CD4-positive, alpha-beta T cell treated with Interleukin-15 for 1 hour (primary cell): ENCODE measurements around the gene DHX29.

Source experiments
- DNase-seq: peaks from one replicate; pipeline ENCODE4 v3.0.0-alpha.2; 2020

Gene DHX29

DNA sequence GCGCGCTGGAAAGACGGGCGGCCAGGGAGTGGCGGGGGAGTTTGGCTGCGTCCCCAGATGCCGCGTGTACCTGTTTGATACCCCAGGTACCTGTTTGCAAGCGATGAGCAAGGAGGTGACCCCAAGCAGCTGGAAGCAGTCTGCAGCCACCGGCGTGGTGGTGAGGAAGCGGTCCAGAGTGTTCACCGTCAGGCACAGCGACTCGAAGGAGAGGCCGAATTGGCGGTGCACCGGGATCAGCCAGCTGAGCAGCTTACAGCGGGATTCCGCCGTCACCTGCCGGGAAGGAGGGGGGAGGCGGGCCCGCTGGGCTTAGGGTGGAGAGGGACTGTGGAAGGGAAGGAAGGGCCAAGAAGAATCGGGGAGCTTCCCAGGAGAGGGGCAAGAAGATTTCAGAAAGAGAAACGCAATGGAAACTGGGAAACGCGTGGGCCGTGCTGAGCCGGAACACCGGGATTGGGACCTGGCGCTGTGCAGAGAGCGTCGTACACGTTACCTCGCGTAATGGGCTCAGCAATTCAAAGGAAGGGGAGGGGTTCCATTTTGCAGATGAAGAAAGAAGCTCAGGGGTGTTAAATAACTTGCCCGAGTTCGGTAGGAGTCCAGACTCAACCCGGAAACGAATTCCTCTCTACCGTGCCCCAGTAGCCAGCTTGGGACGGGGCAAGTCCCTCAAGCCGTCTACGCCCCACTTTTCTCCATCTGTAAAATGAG is 75.1 kb downstream of the DHX29 start:
- DNase-seq, result no peak

DNA sequence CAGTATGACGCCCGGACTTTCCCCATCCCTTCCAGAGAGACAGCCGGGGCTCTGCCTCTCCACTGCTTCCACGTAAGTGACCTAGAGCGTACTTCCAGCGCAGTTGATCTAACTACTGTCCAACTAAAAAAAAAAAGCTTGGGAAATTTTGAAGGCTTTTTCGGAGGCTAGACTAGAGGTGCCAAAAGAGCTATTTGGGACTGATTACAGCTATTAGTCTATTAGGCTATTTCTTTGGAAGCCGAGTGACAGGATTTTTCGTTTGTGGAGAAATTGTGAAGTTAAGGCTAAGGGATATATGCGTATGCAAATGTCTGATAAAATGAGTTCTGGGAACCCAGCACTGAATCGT is 75.6 kb downstream of the DHX29 start:
- no peak for DNase-seq

DNA sequence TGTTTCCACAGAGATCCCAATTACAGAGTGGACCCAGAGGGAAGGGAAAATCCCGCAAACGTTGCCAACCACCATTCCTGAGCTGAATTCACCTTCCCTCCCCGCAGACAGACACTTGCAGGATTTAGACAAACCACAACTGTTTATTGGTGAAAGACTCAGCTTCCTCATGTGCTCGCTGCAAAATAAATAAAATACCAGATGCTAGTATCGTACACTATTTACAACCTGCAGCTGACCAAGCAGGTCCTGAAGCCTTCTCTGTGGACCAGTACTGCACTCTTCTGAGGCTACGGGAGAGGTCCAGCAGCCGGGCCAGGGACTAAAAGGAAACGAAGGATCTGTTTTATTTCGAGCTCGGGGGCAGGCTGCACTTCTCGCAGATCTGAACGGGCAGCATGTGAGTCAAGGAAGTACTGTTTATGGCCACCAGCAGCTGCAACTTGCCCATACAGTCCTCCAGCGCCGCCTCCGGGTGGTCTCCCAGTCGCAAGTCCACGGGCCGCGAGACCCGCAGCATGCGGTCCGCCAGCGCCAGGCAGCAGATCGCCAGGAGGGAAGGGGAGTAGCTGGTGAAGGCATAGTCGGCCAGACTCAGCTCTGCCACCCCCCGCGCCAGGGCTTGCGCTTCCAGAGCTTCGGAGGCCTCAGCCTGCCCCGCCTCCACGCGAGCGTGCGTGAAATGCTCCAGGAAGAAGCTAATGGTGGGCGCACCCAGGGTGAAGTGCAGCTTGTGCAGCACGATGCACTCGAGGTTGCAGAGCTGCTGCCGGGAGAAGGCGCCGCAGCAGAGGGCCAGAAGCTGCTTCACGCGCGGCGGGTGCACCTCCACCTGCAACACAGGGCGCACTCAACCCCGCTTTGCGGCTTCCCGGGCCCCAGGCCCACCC is 76.2 kb downstream of the DHX29 start:
- DNase-seq, result no peak

DNA sequence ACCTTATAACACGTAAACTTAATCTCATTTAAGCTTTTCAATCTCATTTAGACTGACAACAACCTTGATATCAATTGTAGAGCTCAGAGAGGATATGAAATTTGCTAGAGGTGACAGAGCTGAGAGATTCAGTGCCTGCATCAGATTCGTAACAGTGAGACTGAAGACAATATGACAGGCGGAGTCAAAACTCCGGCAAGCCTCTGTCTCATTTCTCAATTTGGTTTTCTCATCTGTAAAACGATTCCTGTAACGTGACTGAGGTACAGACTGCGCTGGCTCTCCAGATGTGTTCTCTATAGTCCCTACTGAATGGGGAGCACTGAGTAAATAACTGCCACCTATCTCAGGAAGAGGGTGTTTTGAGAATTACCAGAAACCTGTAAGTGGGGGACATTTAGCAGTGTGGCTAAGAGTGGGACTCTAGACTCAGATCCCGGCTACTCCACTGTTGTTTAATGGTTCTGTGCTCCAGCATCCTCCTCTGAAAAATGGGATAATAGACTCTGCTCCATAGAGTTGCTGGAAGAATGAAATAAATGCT is 77.3 kb downstream of the DHX29 start:
- no peak for DNase-seq

GRCh38 chr5:55227664-55228430 is 79.6 kb downstream of the DHX29 start:
- DNase-seq, result no peak

DNA sequence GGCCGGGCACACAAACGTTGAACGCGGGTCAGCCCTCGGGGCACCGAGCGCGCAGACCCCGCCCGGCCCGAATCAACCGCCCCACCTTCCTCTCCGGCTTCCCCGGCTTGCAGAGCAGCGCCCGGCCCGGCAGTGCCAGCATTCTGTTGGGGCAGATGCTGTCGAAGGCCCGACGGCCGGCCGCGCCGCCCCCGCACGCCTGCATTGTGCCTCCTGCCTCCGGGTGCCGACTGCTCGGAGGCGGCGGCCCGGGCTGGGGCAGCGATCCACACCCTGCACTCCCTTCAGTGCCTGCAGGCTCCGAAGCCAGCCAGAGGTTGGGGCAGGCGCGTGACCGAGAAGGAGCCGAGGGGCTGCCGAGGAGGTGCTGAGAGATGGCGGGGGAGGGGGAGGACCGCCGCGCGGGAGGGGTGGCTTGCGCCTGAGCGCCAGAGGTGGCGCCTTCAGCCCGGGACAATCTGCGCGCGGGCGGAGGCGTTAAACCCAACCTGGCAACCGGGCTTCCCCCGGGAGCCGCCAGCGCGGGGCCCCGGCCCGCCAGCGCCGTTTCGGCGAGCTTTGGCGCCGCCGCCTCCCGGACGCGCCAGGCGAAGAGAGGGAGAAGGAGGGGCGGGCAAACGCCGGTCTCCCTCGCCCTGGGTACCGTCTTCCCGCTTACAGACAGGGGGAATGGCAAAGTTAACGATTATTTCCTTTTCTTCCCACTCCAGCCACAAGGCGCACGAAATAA is 80.4 kb downstream of the DHX29 start, which contains the start of gene MCIDAS:
TSS of gene MCIDAS (minus strand) at position 382 of the 730 bp plus-strand sequence. CDS start at position 205, 177 bp downstream.
- peak; percentile 38 for DNase-seq

DNA sequence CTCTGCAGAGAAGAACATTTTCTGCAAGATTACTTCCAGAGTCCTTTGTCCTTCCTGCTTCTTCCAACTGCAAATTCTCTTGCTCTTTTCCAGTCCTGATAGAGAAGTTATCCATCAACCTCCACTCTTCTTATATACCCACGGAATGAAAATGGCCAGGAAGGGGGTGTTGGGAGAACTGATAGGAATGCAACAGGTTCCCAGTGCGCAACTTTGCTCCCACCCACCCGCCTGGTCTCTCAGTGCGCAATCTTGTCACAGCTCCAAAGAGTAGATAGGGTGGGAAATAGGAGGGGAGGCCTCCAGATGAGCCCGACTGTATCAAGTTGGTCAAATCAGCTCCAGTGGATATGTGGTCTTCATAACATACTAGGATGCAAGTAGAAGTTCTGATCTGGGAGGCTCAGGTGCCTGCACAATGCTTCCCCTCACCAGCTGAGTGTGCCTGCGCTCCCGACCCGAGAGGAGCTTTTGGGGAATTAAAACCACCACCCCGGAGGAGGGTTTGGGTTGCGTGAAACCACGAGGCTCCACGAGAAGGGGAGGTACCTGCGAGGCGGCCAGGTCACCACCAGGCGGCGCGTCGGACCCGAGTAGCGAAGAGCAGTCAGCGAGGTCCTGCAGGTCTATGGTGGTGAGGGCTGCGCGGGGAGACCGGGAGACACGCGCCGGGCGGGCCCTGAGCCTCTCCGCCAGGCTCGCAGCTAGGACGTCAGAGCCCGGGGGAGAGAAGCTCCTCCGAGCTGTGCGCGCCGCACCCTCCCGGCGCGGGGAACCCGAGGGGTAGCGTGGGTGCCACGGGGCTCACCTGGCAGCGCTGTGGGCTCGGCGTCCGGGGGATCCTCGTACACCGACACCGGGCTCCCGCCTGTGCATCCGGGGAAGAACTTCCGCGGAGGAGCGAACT is 81.2 kb downstream of the DHX29 start:
- no peak for DNase-seq

DNA sequence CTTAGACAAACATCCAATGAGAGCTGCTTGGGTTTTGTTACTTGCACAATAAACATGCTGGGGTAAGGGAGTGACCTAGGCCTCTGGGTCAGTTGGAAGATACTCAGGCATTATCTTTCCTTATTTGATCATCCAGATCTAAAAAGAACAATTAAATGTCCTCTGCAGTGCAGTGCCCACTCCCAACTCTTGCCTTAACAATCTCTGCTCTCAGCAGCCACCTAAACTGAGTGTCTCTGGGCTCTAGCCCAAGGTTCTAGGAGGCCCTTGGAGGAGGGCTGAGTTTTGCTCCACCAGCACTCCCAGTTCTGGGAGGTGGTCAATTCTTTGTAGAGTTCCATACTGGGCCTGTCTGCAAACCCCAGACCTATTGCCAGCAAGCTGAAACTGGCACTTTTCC is 82.1 kb downstream of the DHX29 start:
- no peak for DNase-seq

DNA sequence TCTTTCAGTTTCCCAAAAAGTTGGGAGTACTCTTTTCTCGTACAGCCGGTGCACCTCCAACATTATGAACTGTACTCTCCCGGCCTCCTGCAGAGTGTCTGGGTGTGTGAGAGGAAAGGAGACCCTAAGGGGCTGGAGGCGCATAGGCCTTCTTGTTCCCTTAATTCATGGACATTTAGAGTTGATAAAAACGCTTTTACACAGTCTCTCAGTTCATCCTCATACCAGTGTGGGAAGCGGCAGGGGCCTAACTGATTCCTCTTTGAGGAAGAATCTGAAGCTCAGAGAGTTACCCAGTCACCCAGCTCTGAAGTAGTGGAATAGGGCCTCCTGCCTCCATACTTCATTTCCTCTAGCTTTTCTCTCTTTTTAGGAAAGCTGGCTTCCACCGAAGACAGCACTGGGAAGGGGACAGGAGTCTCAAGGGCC is 83.7 kb downstream of the DHX29 start:
- DNase-seq, result no peak

- DNase-seq, result no peak
These were observed 84.3 kb downstream of the DHX29 start for GRCh38 chr5:55222985-55223811.

DNA sequence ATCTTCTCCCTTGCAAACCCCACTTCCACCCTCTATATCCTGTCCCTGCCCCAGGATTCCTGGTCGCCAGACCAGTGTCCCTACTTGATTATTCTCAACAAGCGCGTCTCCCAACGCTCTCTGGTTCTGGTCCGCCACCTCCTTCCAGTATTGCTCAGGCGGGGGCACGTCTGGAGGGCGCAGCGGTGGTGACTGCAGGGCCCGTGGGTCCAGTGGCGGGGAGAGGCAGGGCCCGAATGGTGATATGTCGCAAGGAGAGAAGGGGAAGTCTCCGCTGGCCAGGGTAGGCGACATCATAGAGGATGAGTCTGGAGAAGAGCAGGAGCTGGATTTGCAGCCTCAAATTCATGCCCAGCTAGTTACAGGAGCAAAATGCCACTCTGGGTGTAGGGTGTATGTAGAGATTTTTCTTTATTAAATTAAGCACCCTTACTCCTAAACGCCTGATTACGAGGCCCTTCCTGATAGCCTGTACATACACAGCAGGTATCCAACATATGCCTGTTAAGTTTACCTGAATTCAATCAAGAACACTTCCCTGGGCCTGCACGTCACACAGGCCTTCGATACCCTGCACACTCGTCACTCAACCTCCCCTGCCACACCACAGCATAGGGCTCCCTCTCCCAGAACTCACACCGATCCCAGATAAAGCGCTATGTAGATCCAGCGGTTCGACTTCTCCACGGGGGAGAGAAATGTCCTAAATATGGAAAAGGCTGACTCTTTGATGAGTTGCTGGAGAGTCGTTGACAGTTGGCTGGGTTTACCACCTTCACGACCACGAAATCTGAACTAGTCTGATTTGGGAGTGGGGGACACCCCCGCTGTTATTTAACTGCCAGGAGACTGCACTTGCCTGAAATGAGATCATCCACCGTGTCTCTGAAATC is 85.2 kb downstream of the DHX29 start:
- no peak for DNase-seq

DNA sequence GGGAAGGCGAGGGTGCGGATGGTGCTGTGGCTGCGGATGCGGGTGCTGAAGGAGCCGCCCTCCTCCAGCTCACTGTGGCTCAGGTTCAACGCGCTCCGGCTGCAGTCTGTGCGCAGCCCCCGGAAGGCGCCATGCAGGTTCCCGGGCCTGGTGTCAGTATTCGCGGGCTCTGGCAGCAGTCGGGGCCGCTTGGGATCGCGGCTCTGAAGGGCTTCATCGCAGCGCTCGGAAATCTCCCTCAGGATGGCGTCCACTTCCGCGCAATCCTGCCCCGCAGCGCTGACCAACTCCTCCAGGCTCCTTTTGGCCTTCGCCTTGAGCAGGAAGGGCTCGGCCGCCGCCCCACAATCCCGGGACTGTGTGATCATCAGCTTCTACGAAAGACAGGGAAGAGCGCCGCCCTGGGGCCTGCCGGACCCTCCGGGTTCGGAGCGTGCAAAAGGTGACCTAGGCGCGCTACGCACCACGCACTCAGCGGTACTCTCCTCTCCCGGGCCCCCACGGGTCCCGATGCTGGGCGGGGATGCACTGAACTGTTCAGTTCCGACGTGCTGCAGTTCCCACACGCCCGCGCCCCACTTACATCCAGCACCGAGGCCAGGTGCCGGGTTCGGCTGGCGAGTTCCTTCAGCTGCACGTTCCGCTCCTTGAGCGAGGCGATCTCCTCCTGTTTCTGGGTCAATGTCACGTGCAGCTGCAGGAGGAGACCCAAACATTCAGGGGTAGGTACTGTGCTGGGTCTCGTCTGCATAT is 86.9 kb downstream of the DHX29 start:
- no peak for DNase-seq

- no peak for DNase-seq
These were observed 87.7 kb downstream of the DHX29 start for GRCh38 chr5:55219770-55220169.

GRCh38 chr5:55218967-55219366 is 88.5 kb downstream of the DHX29 start:
- no peak for DNase-seq

DNA sequence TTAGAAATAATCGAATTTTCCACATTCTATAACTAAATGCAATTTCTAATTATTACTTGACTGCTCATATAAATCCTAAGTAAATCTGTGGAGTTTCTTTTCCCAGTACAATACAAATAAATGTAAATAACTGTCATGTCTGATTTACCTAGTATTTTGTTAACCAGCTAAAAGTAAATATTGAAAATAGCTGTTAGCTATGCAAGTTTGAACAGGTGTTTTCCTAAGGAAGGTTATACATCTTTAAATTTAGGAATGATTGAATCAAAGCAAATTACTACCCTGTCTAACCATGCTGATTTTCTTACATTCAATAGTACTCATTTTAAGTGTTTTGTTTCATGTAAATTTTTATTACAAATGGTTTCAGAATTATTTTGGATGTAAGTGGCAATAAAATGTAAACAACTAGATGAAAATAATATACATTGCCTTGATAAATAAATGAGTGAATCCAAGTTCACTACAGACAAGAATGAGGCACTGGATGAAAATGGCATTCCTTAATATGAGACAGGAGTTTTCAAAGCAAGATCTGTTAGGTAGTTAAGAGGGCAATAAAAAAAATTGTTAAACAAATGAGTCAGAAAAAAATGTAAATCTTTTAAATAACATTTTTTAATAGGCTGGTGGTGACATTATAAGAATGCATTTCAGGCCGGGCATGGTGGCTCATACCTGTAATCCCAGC is 96.2 kb downstream of the DHX29 start:
- DNase-seq, result no peak
